ENCODE measurements around the gene CYB5R4.

The CYB5R4 gene

GRCh38 chr6:83978997-83979396 is 119.5 kb downstream of the CYB5R4 start:
- no peak for DNase-seq (ENCODE audit: low read depth)

- DNase-seq (ENCODE audit: low read depth), result no peak
Observed at GRCh38 chr6:83984411-83984810, 124.9 kb downstream of the CYB5R4 start.

- DNase-seq (ENCODE audit: low read depth), result no peak
Observed at GRCh38 chr6:83985308-83985713, 125.8 kb downstream of the CYB5R4 start.

GRCh38 chr6:83985715-83986114 is 126.2 kb downstream of the CYB5R4 start:
- no peak for DNase-seq (ENCODE audit: low read depth)

- DNase-seq (ENCODE audit: low read depth), result no peak
Observed at GRCh38 chr6:83998021-83998584, 138.6 kb downstream of the CYB5R4 start.

- no peak for DNase-seq (ENCODE audit: low read depth)
Observed at GRCh38 chr6:84001119-84001518, 141.6 kb downstream of the CYB5R4 start.

GRCh38 chr6:84002226-84002625 is 142.7 kb downstream of the CYB5R4 start:
- DNase-seq (ENCODE audit: low read depth), result no peak

GRCh38 chr6:84003131-84003530 is 143.6 kb downstream of the CYB5R4 start:
- no peak for DNase-seq (ENCODE audit: low read depth)

GRCh38 chr6:84003654-84004053 is 144.2 kb downstream of the CYB5R4 start:
- no peak for DNase-seq (ENCODE audit: low read depth)

- no peak for DNase-seq (ENCODE audit: low read depth)
Observed at GRCh38 chr6:84007871-84008270, 148.4 kb downstream of the CYB5R4 start.

GRCh38 chr6:84013354-84013753 is 153.9 kb downstream of the CYB5R4 start:
- no peak for DNase-seq (ENCODE audit: low read depth)

- no peak for DNase-seq (ENCODE audit: low read depth)
Observed at GRCh38 chr6:84013931-84014330, 154.4 kb downstream of the CYB5R4 start.

- no peak for DNase-seq (ENCODE audit: low read depth)
Observed at GRCh38 chr6:84016029-84016428, 156.5 kb downstream of the CYB5R4 start.

All from iris pigment epithelial cell (primary cell).